HEK293 (cell line): Measurements from ENCODE around the gene SERTAD4.

Experiments
- CTCF ChIA-PET: fragments of 350-600 bp; formaldehyde crosslinking; extraction: SDS; loops from one replicate; lab custom pipeline; 2021; ENCODE audit warnings: antibody characterized with exemption; lab: Yijun Ruan, JAX
- POLR2A ChIA-PET: fragments of 300-600 bp; formaldehyde crosslinking; extraction: SDS; loops from one replicate; lab custom pipeline; 2020; ENCODE audit warnings: antibody characterized with exemption, inconsistent platforms; lab: Yijun Ruan, JAX
- H3K27ac ChIP-seq: fragments of 200-500 bp; sonication (Bioruptor generic); 2 replicates; pipeline ENCODE4 v1.5.1; 2014; ENCODE audit warnings: low read depth, low read length, control low read depth, inconsistent platforms; ENCODE audit errors: extremely low read depth
- H3K36me3 ChIP-seq, 2 experiments: fragments of 200-500 bp in 1 of 2; sonication (Bioruptor generic) in 1 of 2; 1 replicate in 1 of 2; 2 replicates in 1 of 2; pipeline ENCODE4 v1.5.1; 2014 to 2017; ENCODE audit warnings: inconsistent platforms in 2 of 2, low read length in 2 of 2; ENCODE audit not compliant: control insufficient read depth in 2 of 2, insufficient read depth in 1 of 2
- H3K4me1 ChIP-seq: fragments of 200-500 bp; sonication (Bioruptor generic); 2 replicates; pipeline ENCODE4 v1.5.1; 2014; ENCODE audit warnings: mild to moderate bottlenecking, low read length, inconsistent platforms; ENCODE audit not compliant: control insufficient read depth, insufficient read depth
- H3K4me3 ChIP-seq: 2 replicates; pipeline ENCODE4 v1.5.1; 2011; ENCODE audit warnings: low read depth, mild to moderate bottlenecking, control low read depth, low read length, moderate library complexity
- H3K9me3 ChIP-seq: fragments of 200-500 bp; sonication (Bioruptor generic); 2 replicates; pipeline ENCODE4 v1.5.1; 2014; ENCODE audit warnings: low read depth, low read length, inconsistent platforms; ENCODE audit not compliant: control insufficient read depth, insufficient read depth
- AEBP2 ChIP-seq: fragments of 450-650 bp; formaldehyde crosslinking; IDR thresholded peaks from 2 replicates; pipeline ENCODE4 v1.5.1; 2016; ENCODE audit warnings: missing biosample characterization, missing genetic modification characterization, borderline replicate concordance
- FEZF1 ChIP-seq: fragments of 450-650 bp; formaldehyde crosslinking; IDR thresholded peaks from 2 replicates; pipeline ENCODE4 v1.5.1; 2016; ENCODE audit warnings: missing biosample characterization, missing genetic modification characterization
- GLI2 ChIP-seq: fragments of 450-650 bp; formaldehyde crosslinking; IDR thresholded peaks from 2 replicates; pipeline ENCODE4; 2017; ENCODE audit warnings: missing biosample characterization, missing genetic modification characterization, low read depth, borderline replicate concordance
- OVOL3 ChIP-seq: fragments of 450-650 bp; formaldehyde crosslinking; IDR thresholded peaks from 2 replicates; pipeline ENCODE4 v1.5.1; 2016; ENCODE audit warnings: missing biosample characterization, missing genetic modification characterization
- PRDM2 ChIP-seq: fragments of 450-650 bp; formaldehyde crosslinking; IDR thresholded peaks from 2 replicates; pipeline ENCODE4 v1.5.1; 2016; ENCODE audit warnings: missing biosample characterization, missing genetic modification characterization, borderline replicate concordance
- TSHZ1 ChIP-seq: fragments of 450-650 bp; formaldehyde crosslinking; IDR thresholded peaks from 2 replicates; pipeline ENCODE4 v1.5.1; 2016; ENCODE audit warnings: missing biosample characterization, missing genetic modification characterization, borderline replicate concordance
- ZBTB1 ChIP-seq: fragments of 450-650 bp; formaldehyde crosslinking; IDR thresholded peaks from 2 replicates; pipeline ENCODE4 v1.5.1; 2016; ENCODE audit warnings: missing biosample characterization, missing genetic modification characterization
- ZBTB8A ChIP-seq: fragments of 450-650 bp; formaldehyde crosslinking; IDR thresholded peaks from 2 replicates; pipeline ENCODE4 v1.5.1; 2016; ENCODE audit warnings: missing biosample characterization, missing genetic modification characterization
- ZFHX2 ChIP-seq: fragments of 450-650 bp; formaldehyde crosslinking; conservative IDR thresholded peaks from 2 replicates; pipeline ENCODE4 v1.5.1; 2016; ENCODE audit warnings: missing biosample characterization, missing genetic modification characterization
- ZFP37 ChIP-seq: fragments of 450-650 bp; formaldehyde crosslinking; IDR thresholded peaks from 2 replicates; pipeline ENCODE4 v1.5.1; 2016; ENCODE audit warnings: missing biosample characterization, missing genetic modification characterization
- ZNF132 ChIP-seq: fragments of 450-650 bp; formaldehyde crosslinking; IDR thresholded peaks from 2 replicates; pipeline ENCODE4 v1.5.1; 2017; ENCODE audit warnings: missing biosample characterization, missing genetic modification characterization, borderline replicate concordance
- ZNF23 ChIP-seq: fragments of 450-650 bp; formaldehyde crosslinking; IDR thresholded peaks from 2 replicates; pipeline ENCODE4 v1.5.1; 2016; ENCODE audit warnings: missing biosample characterization, missing genetic modification characterization, borderline replicate concordance
- ZNF239 ChIP-seq: fragments of 450-650 bp; formaldehyde crosslinking; IDR thresholded peaks from 2 replicates; pipeline ENCODE4 v1.5.1; 2016; ENCODE audit warnings: missing biosample characterization, missing genetic modification characterization
- ZNF248 ChIP-seq: fragments of 450-650 bp; formaldehyde crosslinking; IDR thresholded peaks from 2 replicates; pipeline ENCODE4 v1.5.1; 2017; ENCODE audit warnings: missing biosample characterization, missing genetic modification characterization
- ZNF292 ChIP-seq: fragments of 450-650 bp; formaldehyde crosslinking; IDR thresholded peaks from 2 replicates; pipeline ENCODE4 v1.5.1; 2016; ENCODE audit warnings: low read depth, missing biosample characterization, missing genetic modification characterization, borderline replicate concordance
- ZNF362 ChIP-seq: fragments of 450-650 bp; formaldehyde crosslinking; IDR thresholded peaks from 2 replicates; pipeline ENCODE4 v1.5.1; 2016; ENCODE audit warnings: missing biosample characterization, missing genetic modification characterization
- ZNF560 ChIP-seq: fragments of 450-650 bp; formaldehyde crosslinking; IDR thresholded peaks from 2 replicates; pipeline ENCODE4 v1.5.1; 2017; ENCODE audit warnings: missing biosample characterization, missing genetic modification characterization, borderline replicate concordance
- ZNF561 ChIP-seq: fragments of 450-650 bp; IDR thresholded peaks from 2 replicates; pipeline ENCODE4 v1.5.1; 2018; ENCODE audit warnings: missing biosample characterization, missing genetic modification characterization, borderline replicate concordance
- ZNF621 ChIP-seq: fragments of 450-650 bp; formaldehyde crosslinking; IDR thresholded peaks from 2 replicates; pipeline ENCODE4 v1.5.1; 2017; ENCODE audit warnings: missing biosample characterization, missing genetic modification characterization
- ZNF843 ChIP-seq: fragments of 450-650 bp; formaldehyde crosslinking; IDR thresholded peaks from 2 replicates; pipeline ENCODE4 v1.5.1; 2016; ENCODE audit warnings: missing biosample characterization, missing genetic modification characterization
- ZXDB ChIP-seq: fragments of 450-650 bp; formaldehyde crosslinking; IDR thresholded peaks from 2 replicates; pipeline ENCODE4 v1.5.1; 2016; ENCODE audit warnings: missing biosample characterization, missing genetic modification characterization

Gene SERTAD4

GRCh38 chr1:210237981-210238380 lies 5.4 kb downstream of the SERTAD4 start:
- Histone ChIP-seq H3K4me1 (peaks cover 46% of the 10 kb centered on the region), H3K27ac (peak overlapping the region; percentile 99), H3K9me3 (no peaks in the 10 kb centered on the region), H3K36me3 (peaks cover 13 to 22% of the 10 kb centered on the region in 2 experiments; a peak in 2 of 3 replicates), H3K4me3 (no peak overlapping the region)
- CTCF ChIA-PET = interaction anchor here (0.7 to 1.9 kb wide), 5 partner anchors 15 to 121 kb away, joined by 3 to 9 read pairs (median 3); no protein-coding TSS in a partner anchor
- no peak for TF ChIP-seq ZNF621
- no peak for TF ChIP-seq ZNF292 (tag by site-specific recombination)
- TF ChIP-seq ZNF843 (tag by site-specific recombination) = no peak
- no peak for TF ChIP-seq ZBTB1 (tag by site-specific recombination)
- no peak for TF ChIP-seq ZFHX2 (tag by site-specific recombination)
- no peak for TF ChIP-seq TSHZ1 (tag by site-specific recombination)
- TF ChIP-seq ZFP37 = no peak
- no peak for TF ChIP-seq PRDM2 (tag by site-specific recombination)
- TF ChIP-seq ZNF248 = no peak
- no peak for TF ChIP-seq ZNF239 (tag by site-specific recombination)
- POLR2A ChIA-PET = interaction anchor here (0.9 kb wide), 1 partner anchor 73 kb away, joined by 3 read pairs; no protein-coding TSS in a partner anchor

- no peak overlapping the region for H3K27ac ChIP-seq
- H3K4me1 ChIP-seq = peaks cover 43% of the 10 kb centered on the region
- ChIA-PET CTCF (interaction anchor here (0.6 to 2.7 kb wide), 9 partner anchors 11 to 156 kb away, joined by 3 to 22 read pairs (median 4); no protein-coding TSS in a partner anchor), POLR2A (no interaction called here)
- H3K9me3 ChIP-seq = no peaks in the 10 kb centered on the region
- H3K4me3 ChIP-seq = no peak overlapping the region
- peaks cover 13 to 22% of the 10 kb centered on the region in 2 experiments; a peak in 2 of 3 replicates for H3K36me3 ChIP-seq
- TF ChIP-seq ZBTB8A (tag by site-specific recombination) (peak; percentile 25; the same call in 1 of the 2 replicates), ZNF23 (tag by site-specific recombination) (no peak), GLI2 (tag by site-specific recombination) (no peak), ZNF560 (no peak), AEBP2 (tag by site-specific recombination) (no peak), ZXDB (tag by site-specific recombination) (peak; percentile 40; the same call in 1 of the 2 replicates), ZNF561 (no peak), OVOL3 (tag by site-specific recombination) (no peak), ZNF132 (tag by site-specific recombination) (no peak), FEZF1 (tag by site-specific recombination) (peak; percentile 65), ZNF362 (tag by site-specific recombination) (no peak)
Observed at GRCh38 chr1:210239349-210240111, 6.9 kb downstream of the SERTAD4 start.
